HG03439 (cell line): Measurements from ENCODE around the gene UBE2L3.
"Not testable (repeated sequence)": the region's sequence is repeated elsewhere in the genome, so short reads cannot be mapped to it uniquely, and the experiment has no call there.

ENCODE experiments used
- ATAC-seq: cut with Tn5 transposase; IDR thresholded peaks from one replicate; pipeline ENCODE4 v1.9.1; 2021; ENCODE audit warnings: mild to moderate bottlenecking, moderate library complexity; ENCODE audit not compliant: unreplicated experiment

UBE2L3 gene

DNA sequence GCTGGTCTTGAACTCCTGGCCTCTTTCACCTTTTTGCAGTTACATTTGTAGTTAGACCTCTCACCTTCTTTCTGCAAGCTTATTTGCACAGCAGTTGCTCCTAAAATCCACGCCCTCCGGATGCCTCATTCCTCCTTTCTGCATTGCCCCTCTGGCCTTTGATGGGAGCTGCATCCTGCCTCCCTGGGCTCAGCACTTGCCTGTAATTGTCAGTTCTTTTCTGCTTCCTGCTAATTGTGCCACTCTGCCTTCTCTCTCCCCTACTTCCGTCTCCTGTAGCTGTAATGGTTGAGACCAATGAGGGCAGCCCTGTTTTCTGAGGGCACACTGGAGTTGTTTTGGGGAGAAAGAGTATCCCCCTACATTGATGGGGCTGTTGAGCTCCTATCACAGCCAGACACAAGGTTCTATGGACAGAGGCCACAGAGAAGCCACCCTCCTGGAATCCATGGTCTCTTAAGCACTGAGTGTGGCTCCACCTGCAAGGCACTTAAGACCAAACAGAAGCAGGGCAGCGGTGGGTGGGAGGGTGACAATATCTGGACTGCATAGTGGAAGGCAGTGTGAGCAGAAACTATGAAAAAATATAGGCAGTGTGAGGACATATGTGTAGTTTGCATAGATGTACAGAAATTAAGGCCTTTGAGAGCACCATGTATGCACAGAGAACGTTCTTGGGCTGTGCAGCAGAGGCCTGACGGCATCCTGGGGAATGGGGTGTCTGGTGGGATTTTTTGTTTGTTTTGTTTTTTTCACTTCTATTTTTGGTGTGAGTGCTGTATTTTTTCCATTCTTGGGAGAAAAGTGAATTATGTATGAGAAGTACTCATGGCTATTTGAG lies 31.8 kb downstream of the UBE2L3 start:
- no peak for ATAC-seq

DNA sequence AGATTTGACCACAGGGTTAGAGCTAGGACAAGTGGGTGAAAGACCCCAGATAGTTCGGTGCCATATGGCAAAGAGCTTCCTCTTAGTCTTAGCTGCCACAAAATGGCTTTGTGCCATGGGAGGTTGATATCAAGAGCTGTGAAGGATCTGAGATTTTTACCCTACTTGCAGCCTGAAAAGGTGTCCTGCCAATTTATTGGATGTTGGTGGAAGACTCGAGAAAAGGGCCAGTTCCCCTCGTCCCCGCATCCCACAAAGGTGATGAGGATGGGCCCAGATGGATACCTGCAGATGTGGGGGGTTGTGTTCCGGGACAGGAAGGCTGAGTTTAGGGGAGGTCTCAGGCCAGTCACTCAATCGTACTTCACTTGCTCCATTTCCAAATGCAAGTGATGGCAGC lies 35.1 kb downstream of the UBE2L3 start:
- ATAC-seq, result no peak

DNA sequence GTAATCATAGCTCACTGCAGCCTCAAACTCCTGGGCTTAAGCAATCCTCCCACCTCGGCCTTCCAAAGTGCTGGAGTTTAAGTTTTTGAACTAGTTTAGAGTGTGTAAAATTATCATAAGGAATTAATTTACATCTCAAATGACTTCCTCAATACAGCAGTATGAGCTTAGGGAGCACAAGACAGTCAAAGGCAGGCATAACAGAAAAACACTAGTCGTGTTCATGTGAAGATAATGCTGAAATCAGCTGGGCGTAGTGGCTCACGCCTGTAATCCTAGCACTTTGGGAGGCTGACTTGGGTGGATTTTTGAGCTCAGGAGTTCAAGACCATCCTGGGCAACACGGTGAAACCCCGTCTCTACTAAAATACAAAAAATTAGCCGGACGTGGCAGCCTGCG lies 36.5 kb downstream of the UBE2L3 start:
- no peak for ATAC-seq

- no peak for ATAC-seq
Measured at GRCh38 chr22:21605887-21606564, 38.5 kb downstream of the UBE2L3 start.

- no peak for ATAC-seq
Measured at GRCh38 chr22:21606775-21607174, 39.3 kb downstream of the UBE2L3 start.

- ATAC-seq, result not testable (repeated sequence)
Measured at GRCh38 chr22:21609556-21610157, 42.1 kb downstream of the UBE2L3 start.

DNA sequence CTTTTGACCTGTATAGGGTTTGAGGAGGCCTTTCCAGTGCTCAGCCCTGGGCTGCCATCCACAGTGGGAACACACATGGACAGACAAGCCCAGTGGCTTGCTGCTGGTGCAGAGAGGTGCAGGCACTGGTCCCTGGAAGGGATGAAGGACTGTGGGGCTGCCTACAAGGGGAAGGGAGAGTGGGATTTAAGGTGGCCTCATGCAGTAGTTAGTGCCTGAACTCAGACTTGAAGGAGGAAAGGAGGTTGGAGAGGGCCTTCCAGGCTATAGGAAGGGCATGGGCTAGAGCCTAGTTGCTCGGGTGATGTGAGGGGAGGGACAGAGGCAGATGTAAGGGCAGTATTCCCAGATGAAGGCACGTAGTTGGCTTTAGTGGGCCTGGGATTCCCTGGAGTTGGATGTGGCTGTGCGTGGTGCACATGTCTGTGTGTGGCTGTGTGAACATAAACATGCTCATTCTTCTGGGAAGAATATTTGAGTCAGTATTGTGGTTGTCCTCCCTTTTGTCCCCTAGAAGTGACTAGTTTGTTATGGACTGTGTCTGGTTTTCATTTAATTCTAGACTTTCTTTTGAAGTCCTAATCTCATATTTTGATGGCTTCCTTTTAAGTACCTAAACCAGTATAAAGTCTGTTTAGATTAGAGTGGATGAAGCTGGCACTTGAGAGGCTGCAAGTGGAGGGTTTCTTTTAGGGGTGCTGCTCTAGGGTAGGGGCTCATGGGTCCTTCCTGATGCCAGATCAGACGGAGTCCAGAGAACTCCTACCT lies 43.9 kb downstream of the UBE2L3 start:
- no peak for ATAC-seq

- no peak for ATAC-seq
Measured at GRCh38 chr22:21612858-21613257, 45.3 kb downstream of the UBE2L3 start.

- no peak for ATAC-seq
Measured at GRCh38 chr22:21613553-21614233, 46.2 kb downstream of the UBE2L3 start.

DNA sequence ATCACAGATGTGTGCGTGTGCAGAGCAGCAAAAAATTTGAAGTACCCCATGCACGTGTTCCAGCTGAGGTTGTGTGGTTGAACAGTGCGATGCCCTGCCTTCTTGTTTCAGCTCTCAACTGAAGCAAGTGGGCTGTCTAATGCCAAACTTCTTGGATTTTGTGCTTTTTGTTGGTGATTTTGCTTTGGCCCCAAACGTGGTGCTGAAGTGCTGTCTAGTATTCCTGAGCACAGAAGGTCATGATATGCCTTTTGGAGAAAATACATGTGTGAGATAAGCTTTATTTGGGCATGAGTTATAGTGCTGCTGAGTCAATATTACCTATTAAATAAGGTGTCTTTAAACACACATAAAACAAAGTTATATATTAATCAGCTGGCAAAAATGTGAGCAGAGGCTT lies 48.2 kb downstream of the UBE2L3 start:
- no peak for ATAC-seq

GRCh38 chr22:21617337-21617736 lies 49.8 kb downstream of the UBE2L3 start:
- not testable (repeated sequence) for ATAC-seq

DNA sequence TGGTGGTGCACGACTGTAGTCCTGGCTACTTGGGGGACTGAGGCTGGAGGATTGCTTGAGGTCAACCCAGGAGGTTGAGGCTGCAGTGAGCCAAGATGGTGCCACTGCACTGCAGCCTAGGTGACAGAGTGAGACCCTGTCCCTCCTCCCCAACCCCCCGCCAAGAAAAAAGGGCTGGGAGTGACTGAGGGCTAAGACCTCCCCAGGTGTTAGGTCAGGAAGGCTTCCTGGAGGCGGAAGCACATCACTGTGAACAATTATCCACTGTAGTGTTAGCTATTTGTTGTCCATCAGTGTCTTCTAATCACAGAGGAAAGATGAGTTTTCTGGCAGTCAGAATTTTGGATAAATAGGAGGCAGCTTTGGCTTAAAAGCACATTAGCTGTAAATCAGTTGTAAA lies 53.5 kb downstream of the UBE2L3 start:
- no peak for ATAC-seq

GRCh38 chr22:21622011-21622918 lies 54.8 kb downstream of the UBE2L3 start:
- no peak for ATAC-seq

- ATAC-seq, result no peak
Measured at GRCh38 chr22:21622919-21623647, 55.6 kb downstream of the UBE2L3 start.

- no peak for ATAC-seq
Measured at GRCh38 chr22:21623648-21623970, 56.1 kb downstream of the UBE2L3 start.

DNA sequence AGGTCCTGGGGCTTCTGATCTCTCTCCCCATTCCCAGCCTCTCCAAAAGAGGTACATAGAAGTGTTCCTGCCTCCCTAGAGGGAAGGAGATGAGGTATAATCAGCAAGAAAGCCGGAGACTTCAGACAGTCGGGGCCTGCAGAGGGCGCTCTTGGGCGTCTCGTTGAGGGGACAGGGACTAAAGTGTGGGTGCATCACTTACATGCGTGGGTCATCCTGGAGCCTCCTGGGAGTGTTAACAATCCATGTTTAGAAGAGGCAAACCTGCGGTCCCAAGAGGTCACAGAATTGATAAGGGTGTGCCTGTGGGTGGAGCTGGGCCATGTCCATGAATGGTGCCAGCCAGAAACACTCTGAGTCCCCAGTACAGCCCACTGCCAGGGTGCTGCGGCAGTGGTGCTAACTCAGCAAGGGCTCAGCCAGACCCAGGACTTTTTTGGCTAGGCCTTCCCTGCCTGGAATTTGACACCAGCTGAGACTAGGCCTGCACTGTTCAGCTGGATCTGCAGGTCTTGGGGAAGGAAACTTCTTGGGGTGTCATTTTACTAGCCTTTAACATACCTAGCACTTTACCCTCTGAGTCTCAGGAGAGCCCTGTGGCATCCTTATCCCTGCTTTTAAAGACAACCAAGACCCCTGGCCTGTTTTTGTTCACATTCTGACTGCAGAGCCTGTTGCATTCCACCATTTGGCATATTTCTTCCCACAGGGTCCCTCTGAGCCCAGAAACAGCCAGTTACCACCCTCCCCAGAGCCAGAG lies 56.8 kb downstream of the UBE2L3 start:
- no peak for ATAC-seq

DNA sequence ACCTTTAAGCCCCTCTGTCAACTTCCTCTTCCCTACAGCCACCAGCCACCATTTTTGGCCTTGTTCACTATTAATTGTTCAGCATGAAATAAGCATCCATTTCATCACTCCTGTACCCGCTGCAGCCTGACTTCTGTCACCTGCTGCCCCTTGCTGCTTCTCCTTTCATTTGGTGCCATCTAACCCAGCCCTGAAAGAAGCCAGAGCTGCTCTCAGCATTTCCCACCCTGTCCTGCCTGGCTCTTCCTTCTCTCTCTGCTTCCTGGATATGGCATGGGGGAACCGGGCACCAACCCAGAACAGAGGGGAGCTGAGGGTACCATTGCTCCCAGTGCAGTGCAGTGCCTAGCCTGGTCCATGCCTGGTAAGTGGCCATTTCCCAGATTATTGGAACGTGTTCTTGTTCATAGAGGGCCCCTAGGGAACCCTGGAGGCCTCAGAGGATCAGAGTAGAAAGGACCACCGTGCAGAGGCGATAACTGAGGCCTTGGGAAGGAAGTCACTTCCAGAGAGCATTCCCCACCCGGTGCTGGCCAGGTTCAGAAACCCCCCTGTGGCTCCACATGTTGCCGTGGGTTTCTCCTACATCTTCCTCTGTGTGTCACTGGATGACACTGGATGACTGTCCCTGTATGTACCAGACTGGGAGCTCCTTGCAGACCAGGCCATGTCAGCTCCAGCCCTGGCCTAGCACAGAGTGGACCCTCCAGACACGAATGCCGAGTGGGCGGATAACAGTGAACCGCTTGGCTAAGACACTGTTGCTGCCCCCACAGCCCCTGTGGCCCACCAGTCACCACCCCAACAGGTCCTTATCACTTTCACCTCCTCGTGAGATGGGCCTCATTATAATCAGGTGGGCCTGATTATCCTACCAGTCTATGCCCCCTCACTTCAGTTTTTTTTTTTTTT lies 57.6 kb downstream of the UBE2L3 start:
- ATAC-seq, result no peak
